ENCODE data around the gene CDX1.

CDX1 gene

DNA sequence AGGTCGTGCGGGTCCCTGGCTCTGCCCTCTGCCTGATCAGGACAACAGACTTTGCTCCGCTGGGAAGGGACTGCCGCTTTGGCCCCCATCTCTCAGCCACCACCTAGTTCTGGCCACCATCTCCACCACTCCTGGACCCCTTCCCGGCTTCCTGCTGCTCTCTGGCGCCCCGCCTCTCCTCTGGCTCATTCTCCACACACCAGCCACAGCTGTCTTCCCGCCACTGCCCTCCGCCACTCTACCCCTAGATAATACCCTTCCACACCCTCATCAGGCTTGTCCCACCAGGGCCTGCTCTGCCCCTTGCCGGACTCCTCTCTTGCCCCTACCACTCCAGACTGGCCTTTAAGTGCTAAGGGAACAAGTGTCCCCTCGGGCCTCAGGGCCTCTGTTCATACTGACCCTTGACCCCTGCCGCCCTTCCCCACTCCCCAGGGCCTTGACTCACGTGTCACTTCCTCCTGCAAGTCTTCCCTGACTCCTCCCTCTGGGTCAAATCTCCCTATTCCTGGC, 3.0 kb upstream of the CDX1 start:
- ATAC-seq = no peak

DNA sequence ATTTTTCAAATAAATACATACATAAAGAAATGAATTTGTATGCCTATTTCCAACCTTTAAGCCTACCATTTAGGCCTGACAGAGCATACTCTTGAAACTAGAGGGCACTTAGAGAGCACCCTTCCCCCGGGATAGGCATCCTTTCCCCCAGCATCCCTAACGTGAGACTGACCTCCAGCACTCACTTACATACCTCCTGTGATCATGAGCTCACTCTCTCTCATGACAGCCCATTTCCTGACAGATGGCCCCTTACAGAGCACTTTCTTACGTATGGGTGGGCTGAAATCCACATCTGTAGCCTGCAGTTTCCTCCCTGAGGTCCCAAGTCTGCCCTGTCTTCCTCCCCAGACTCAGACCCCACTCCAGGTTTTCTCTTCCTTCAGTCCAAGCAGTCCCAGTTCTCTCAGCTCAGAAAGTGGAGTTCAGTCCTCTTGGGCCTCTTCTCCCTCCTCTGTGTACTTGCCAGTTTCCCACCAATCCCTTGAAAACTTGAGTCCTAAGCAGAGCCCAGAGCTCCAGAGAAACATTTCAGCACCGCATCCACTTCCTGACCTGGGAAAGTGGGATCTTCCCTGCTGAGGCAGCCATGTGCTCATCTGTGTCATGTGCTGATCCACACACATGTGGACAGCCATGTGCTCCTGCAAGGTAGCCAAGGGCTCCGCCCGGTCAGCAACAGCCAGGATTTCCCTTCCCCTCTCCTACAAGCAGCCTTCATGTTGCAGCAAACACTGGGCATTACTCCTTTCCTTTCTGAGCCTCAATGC, 2.2 kb upstream of the CDX1 start:
- ATAC-seq = no peak

DNA sequence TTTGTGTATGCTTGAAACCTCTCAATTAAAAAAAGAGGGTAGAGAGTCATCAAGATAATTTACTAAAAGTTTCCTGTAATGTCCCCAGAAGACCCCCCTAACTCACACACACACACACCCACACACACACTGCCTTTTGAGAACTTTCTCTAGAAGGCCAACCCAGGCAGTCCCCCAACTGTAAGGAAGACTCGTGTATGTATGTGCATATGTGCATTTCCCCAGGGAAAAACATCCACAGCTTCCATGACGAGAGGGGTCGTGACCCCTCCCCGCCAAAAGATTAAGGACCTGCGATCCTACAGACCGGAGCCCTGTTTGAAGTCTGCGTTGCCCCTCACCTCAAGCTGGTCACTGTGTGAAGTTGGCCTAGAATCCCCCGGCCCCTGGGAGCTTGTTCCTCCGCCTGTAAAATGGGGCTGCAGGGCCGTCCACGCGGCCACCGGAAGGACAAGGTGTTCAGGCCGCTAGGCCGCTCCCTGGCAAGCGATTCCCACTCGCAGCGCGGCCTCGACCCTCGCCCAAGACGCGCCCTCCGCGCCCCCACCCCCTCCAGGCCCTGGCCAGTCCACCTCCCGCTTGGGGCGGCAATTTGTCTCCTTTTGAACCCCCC, 435 bp upstream of the CDX1 start:
- no peak for ATAC-seq

DNA sequence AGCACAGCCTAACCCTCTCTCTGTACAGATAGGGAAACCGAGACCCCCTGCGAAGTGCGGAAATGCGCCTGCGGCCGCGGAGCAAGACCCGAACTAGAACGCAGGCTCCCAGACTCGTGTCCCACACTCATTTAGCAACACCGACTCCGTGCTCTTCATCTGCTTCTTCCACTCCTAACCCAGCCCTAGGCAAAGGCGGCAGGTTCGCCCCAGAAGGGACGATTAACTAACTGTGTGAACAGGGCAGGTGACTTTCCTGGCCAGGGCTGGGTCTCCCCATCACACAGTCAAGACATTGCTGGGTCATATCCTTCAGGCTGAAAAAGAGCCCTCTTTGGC, 903 bp downstream of the CDX1 start:
- no peak for ATAC-seq

DNA sequence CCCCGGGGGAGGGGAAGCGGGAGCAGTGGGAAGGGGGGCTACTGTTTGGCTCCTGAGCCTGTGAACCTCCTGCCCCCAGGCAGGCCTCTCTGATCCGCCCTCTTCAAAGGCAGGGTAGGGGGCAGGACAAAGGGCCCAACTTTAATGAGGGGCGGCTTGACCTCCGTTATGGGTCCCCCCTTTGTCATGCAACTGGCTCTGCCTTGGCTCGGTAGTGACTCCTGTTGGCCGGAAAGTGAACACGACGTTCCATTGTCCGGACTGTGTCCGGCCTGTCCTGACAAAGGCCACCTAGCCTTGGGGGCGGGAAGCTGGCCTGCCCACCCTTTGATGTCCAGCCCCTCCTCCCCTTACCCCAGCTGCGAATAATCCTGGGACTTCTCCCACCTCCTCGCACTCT, 1.3 kb downstream of the CDX1 start:
- ATAC-seq = no peak

DNA sequence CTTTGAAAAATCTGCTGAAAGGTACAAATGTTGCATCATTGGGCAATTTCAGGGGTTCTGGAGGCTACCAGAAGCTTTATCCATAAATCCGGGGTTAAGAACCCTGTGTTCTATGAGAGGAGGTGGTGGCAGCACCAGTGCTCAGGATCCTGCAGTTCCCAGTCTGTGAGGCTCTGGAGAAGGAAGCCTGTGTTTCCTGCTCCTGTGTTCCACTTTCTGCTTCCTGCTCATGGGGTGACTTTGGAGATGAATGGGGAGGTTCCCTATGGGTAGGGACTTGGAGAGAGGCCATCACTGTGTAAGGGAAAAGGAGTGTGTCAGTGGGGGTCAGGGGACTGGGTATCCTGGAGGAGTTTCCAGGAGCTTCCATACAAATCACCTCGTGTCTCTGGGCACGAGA, 2.3 kb downstream of the CDX1 start:
- no peak for ATAC-seq

DNA sequence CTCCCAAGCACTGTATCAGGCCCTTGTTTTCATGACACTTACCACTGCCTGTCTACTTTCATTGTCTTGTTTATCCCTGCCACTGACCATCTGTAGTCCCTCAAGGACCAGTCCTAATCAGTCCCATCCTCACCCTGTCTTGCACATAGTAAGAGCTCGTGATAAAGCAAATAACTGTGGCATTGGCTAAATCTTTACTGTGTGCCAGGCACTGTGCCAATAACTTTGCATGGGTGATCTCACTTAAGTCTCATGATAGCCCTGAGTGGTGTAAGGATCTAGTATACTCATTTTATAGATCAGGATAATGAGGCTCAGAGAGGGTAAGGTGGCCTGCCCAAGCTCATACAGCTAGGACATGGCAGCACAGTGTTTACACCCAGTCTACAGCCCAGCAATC, 5.6 kb downstream of the CDX1 start:
- peak in 1 of 2 donors; percentile 19 for ATAC-seq

DNA sequence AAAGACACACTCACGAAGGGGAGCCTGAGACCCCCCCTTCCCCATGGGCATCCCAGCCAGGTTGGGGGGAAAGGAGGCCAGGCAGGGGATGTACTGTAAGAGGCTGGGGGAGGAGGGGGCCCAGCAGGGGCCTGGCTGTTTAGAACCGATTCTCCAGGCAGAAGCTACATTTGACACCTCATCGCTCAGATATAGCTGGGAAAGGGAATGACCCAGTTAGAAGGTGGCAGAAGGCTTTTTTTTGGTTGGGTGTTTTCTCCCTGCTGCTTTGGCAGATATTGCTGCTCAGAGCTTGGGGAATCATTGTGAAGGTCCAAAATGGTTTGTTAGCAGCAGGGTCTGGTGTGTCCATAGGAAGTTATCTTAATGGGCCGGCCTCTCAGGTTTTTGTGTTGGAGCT, 6.0 kb downstream of the CDX1 start:
- no peak for ATAC-seq

DNA sequence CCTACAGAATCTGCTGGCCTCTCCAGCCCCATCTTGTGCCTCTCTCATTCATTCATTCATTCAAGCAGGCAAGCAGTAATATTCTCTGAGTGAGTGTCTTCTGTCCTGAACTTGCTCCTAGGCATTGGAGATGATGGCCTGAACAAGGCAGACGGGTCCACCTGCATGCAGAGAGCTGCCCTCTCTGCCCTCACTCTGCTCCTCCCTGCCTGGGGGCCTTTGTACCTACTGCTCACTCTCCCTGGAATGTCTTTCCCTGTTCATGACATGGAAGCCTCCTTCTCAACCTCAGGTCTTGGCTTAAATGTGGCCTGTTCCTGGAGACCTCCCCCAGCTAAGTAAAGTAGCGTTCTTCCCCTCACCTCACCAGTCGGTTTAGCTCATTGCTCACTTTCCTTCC, 6.6 kb downstream of the CDX1 start:
- ATAC-seq = no peak

DNA sequence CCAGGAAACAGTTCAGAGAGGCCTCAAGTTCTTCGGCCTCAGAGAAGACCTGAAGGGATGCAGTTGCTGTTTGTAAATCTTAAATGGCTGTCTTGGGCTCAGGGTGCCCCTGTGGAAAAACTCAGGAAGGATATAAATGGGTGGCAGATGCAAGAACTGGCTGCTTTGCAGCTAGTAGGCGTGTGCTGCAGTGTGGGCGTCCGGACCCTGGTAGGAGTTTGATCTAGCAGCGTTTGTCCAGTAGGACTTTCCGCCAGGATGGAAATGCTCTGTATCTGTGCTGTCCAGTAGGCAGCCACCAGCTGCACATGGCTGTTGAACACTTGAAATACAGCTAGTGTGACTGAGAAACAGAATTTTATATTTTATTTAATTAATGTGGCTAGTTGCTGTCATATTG, 7.7 kb downstream of the CDX1 start:
- ATAC-seq = no peak

DNA sequence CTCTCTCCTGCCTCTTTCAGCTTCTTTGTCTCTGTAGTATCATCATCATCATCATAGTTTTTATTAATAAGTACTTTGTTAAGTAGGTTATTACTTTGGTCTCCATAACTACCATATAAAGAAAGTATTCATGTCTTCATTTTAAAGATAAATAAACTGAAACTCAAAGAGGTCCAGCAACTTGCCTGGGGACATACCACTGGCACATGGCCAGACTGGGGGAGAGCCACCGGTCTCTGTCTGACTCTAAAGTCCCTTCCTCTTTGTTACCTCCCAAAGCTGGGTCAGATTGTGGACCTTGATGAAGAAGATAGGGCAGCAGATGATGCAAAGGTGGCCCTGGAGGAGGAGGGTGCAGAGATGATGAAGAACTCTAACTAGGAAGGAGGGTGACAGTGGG, 8.5 kb downstream of the CDX1 start:
- ATAC-seq = no peak

DNA sequence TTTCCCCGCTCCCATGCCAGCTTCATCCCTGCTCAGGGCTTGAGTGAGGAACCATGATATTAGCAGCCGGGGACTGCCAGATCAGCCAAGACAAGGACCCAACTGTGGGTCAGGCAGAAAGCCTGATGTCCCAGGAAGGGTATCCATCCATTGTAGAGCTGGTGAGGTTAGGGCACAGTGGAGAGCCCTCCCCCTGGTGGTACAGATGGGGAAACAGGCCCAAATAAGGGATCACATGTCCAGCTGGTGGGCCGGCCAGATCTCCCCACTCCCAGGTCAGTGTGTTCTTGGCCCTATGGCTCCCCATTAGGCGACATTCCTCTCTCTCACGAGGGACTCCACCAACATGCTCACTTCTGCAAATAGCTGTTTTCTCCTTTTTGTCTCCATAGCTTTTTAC, 9.0 kb downstream of the CDX1 start:
- no peak for ATAC-seq

DNA sequence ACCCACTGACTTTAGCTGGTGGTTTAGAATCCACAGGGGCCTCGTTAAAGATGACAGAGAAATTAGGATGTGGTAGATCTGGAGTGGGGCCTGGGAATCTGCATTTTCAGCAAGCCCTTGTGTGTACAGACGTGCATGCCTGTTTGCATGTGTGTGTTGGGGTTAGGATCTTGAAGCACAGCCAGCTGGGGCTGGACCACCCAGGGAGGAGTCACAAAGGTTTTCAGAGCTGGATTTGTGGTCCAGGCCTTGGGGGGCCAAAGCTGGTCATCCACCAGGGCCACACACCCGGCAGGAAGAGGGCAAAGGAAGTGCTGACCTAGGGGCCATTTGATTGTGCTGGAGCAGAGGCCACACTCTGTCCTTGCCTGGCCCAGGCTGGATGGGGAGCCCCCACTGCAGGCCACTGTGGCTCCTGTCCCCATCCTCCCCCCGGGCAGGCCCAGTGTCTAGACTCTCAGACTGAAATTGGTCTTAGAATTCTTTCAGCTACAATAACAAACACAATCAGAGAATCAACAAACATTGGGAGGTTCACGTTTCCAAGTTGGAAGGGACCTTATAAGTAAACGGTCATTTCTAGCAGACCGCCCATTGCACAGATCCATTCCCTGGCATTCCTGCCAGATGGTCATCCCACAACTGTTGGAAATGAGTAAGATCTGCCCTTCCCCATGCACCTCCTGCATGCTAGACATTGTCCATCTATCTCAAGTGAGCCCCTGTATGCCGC, 10.3 kb downstream of the CDX1 start:
- no peak for ATAC-seq

DNA sequence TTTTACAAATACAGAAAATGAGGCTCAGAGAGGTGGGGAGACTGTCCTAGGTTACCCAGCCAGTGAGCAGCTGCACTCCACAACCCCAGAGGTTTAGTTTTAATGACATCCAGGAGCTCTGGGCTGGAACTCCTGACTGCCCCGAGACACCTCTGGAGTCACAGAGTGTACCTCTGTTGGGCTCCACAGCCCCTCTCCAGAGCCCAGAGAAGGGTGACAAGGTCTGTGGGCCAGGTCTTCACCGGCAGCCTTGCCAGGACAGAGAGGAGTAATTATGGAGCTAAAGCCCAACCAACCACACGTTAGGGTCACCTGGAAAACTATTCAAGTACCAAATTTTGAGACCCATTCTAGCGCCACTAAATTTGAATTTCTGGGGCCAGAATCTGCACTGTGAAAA, 11.1 kb downstream of the CDX1 start:
- ATAC-seq = no peak

DNA sequence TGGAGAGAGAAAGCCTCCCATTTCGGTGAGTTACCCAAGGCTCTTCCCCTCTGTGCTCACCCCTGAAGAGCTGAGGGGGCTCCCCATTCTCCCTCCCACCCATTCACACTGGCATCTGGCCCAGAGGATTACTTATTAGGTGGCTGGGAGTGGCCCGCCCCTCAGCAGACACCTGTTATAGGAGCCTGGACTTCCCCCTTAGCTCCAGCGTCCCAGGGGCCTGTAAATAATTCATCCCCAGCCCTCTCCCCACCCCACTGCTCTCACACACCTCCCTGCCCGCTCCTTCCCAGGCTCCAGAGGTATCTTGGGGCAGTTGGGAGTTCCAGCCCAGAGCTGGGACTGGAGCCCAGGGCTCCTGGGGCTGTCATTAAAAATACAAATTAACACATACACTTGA, 11.7 kb downstream of the CDX1 start:
- ATAC-seq = no peak

DNA sequence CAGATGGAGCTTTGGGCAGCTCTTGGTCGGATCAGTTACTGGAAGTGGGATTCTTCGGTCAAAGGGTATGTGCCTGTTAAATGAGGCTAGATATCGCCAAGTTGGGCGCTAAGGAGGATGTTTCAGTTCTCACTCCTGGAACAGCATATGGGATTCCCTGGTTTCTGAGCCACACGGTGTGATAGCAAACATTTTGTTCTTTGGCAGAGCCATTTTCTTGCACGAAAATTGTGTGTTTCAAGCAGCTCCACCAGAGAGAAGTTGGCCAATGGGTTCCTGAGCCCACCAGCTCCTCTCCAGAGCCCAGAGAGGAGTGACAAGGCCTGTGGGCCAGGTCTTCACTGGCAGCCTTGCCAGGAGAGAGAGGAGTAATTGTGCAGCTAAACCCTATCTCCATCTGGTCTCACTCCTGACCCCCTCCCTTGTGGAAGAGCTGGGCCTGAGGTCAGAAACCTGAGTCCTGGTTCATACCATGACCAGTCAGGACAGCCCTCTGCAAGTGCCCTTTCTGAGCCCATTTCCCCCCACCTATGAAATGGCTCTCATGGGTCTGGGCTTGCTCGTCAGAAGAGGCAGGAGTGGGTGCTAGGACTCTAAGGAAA, 12.5 kb downstream of the CDX1 start:
- ATAC-seq = no peak

DNA sequence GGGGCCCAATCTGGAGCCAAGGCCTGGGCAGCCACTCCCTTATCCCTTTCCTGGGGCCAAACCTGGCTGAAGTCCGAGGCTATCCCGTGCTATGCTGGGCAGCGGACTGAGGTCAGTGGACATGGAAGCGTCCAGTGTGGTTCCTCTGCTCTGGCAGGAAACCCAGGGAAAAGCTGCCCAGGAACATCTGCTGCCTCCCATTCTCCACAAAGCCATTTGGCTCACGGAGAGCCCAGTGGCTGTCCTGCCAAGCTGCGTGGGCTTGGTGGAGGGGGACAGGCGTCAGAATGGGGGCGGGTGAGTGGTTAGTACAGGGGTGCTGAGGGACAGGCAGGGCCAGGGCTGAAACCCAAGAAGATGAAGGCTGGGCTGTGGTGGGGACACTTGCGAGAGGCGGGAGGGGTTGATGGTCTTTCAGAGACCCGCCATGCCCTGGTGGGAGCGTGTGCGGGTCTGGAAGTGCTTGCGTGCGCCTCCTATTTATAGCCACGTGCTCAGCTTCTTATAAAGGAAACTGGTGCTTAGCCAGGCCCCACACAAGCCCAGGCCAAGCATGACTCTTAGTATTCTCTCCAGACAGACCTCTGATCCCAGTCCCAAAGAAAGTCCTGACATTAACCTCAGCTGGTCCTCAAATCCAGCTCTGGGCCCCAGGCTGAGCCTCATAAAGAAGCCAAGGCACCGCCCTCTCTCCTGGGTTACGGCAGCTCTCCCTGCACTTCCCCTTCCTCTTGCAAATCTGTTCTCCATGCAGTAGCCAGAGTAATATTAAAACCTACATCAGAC, 13.9 kb downstream of the CDX1 start:
- ATAC-seq = no peak

DNA sequence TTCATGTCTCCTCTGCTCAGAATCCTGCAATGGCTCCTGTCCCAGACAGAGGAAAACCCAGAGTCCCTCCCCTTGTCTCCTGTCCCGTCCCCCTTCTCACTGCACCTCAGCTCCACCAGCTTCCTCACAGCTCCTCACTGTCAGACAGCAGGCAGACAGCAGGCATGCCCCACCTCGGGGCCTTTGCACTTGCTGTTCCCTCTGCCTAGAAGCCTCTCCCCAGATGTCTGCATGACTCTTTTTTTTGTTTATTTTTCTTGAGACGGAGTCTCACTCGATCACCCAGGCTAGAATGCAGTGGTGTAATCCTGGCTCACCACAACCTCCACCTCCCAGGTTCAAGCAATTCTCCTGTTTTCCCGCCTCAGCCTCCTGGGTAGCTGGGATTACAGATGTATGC, 14.4 kb downstream of the CDX1 start:
- ATAC-seq = no peak

DNA sequence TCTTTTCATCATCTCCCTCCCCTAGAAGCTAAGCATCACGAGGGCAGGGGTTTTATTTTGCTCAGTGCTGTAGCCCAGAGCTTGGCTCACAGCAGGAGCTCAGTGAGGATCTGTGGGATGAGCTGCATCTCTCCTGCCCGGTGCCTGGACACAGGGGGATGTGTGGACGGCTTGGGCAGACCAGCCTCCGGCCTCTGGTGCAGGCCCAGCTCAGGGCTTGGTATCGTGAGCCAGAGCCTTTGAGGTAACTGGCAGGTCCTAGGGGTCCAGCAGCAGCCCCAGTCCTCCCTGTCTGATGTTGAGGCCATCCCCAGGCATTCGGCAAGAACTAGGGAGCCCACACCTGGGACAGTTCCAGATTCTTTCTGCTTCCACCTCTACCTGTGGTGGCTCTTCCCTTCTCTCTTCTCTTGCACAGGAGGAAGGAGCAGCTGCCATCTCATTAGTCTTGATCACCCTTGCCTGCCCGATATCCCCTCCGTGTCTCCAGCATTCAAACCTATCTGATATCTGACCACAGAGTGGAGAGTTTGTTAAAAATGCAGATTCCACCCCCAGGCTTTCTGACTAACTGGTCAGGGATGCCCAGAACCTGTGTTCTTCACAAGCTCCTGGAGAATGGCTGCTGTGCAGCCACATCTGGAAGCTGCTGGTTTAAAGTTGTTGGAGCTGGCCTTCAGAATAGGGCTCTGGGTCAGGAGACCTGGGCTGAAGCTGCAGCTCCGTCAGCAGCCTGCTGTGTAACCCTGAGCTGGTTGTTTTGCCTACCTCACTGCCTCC, 15.4 kb downstream of the CDX1 start:
- ATAC-seq = no peak

DNA sequence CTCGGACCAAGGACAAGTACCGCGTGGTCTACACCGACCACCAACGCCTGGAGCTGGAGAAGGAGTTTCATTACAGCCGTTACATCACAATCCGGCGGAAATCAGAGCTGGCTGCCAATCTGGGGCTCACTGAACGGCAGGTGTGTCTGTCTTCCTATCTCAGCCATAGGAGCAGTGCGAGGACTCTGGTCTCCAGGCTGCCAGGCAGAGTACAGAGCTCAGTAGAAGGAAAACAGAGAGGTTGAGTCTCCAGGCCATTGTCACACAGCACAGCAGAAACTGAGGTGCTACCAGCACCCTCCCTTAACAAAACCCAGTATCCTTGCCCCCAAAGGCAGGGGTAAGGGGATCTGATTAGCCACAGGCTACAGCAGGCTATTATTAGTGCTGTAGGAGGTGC, 16.2 kb downstream of the CDX1 start:
- no peak for ATAC-seq

DNA sequence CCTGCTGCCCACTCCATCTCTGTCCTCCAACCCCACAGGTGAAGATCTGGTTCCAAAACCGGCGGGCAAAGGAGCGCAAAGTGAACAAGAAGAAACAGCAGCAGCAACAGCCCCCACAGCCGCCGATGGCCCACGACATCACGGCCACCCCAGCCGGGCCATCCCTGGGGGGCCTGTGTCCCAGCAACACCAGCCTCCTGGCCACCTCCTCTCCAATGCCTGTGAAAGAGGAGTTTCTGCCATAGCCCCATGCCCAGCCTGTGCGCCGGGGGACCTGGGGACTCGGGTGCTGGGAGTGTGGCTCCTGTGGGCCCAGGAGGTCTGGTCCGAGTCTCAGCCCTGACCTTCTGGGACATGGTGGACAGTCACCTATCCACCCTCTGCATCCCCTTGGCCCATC, 16.9 kb downstream of the CDX1 start:
- no peak for ATAC-seq

DNA sequence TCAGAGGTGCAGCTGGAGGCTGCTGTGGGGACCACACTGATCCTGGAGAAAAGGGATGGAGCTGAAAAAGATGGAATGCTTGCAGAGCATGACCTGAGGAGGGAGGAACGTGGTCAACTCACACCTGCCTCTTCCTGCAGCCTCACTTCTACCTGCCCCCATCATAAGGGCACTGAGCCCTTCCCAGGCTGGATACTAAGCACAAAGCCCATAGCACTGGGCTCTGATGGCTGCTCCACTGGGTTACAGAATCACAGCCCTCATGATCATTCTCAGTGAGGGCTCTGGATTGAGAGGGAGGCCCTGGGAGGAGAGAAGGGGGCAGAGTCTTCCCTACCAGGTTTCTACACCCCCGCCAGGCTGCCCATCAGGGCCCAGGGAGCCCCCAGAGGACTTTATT, 17.4 kb downstream of the CDX1 start:
- ATAC-seq = no peak
